Endodermal cell (in vitro differentiated cells): Measurements from ENCODE around the gene PEX6. TPM values are rescaled to one million over a fixed set of nuclear protein-coding genes. Genes with fewer than 3 reads are reported as not detected.

ENCODE experiments used
- DNase-seq: peaks from one replicate; pipeline ENCODE4 v3.0.0-alpha.2; 2017
- H3K27ac ChIP-seq: 2 replicates; pipeline ENCODE4 v1.5.1; 2013; ENCODE audit warnings: mild to moderate bottlenecking, low read depth, low read length, moderate library complexity
- H3K27me3 ChIP-seq: 2 replicates; pipeline ENCODE4 v1.6.1; 2013; ENCODE audit warnings: mild to moderate bottlenecking, low read length, moderate library complexity; ENCODE audit not compliant: insufficient read depth, control insufficient read depth, poor library complexity, severe bottlenecking
- H3K36me3 ChIP-seq: 2 replicates; pipeline ENCODE4 v1.7.0; 2013; ENCODE audit warnings: mild to moderate bottlenecking, low read length, moderate library complexity; ENCODE audit not compliant: control insufficient read depth, insufficient read depth
- H3K4me1 ChIP-seq: one replicate; pipeline ENCODE4 v1.7.0; 2013; ENCODE audit warnings: low read length; ENCODE audit not compliant: control insufficient read depth, insufficient read depth
- H3K4me3 ChIP-seq: 2 replicates; pipeline ENCODE4 v1.5.1; 2013; ENCODE audit warnings: mild to moderate bottlenecking, low read length, moderate library complexity
- H3K9ac ChIP-seq: 2 replicates; pipeline ENCODE4 v1.6.1; 2013; ENCODE audit warnings: mild to moderate bottlenecking, low read length, moderate library complexity; ENCODE audit not compliant: poor library complexity, severe bottlenecking; ENCODE audit errors: extremely low read depth
- H3K9me3 ChIP-seq: 2 replicates; pipeline ENCODE4 v1.6.1; 2013; ENCODE audit warnings: mild to moderate bottlenecking, low read length, moderate library complexity; ENCODE audit not compliant: control insufficient read depth
- H3K27ac Mint-ChIP-seq: 2 replicates; pipeline ENCODE4 v1.8.0; 2020; ENCODE audit warnings: mixed read lengths
- H3K27me3 Mint-ChIP-seq: 2 replicates; pipeline ENCODE4 v1.8.0; 2021; ENCODE audit warnings: mild to moderate bottlenecking, mixed read lengths; ENCODE audit not compliant: insufficient read depth
- H3K36me3 Mint-ChIP-seq: 2 replicates; pipeline ENCODE4 v1.8.0; 2020; ENCODE audit warnings: low read depth, mixed read lengths
- H3K4me1 Mint-ChIP-seq: 2 replicates; pipeline ENCODE4 v1.8.0; 2020; ENCODE audit warnings: mixed read lengths
- H3K4me3 Mint-ChIP-seq: 2 replicates; pipeline ENCODE4 v1.8.0; 2020; ENCODE audit warnings: mild to moderate bottlenecking, moderate library complexity, mixed read lengths
- H3K9me3 Mint-ChIP-seq: 2 replicates; pipeline ENCODE4 v1.8.0; 2020; ENCODE audit warnings: mild to moderate bottlenecking, mixed read lengths
- WGBS, 2 experiments: methylation state at CpG; one replicate each; pipeline versions ENCODE4 v1.1.5 to v1.1.7; 2013; ENCODE audit warnings: missing lambda C conversion rate in 2 of 2, mixed read lengths in 1 of 2; ENCODE audit not compliant: insufficient coverage in 1 of 2, insufficient read length in 1 of 2; 5-methylcytosine and 5-hydroxymethylcytosine counted together
- total RNA-seq, 2 donors: library from RNA; stranded (reverse); fragmentation: NEBNext Ultra II Directional in 1 of 2; extraction: Animal tissue kit (Norgen Biotek cat#: 25700) in 1 of 2; gene quantifications; 2 replicates in 1 of 2; 3 replicates in 1 of 2; pipeline ENCODE4 v1.2.1, GENCODE V29; 2021
- TF ChIP-seq, protein P1 (sequence below): fragments of 200-600 bp; sonication (generic); conservative IDR thresholded peaks from 2 replicates; pipeline ENCODE4 v1.5.0; 2021; ENCODE audit warnings: antibody characterized with exemption, mild to moderate bottlenecking

The PEX6 gene
- total RNA-seq, 2 donors from 2014 or later, result 17.2 to 21.4 TPM

DNA sequence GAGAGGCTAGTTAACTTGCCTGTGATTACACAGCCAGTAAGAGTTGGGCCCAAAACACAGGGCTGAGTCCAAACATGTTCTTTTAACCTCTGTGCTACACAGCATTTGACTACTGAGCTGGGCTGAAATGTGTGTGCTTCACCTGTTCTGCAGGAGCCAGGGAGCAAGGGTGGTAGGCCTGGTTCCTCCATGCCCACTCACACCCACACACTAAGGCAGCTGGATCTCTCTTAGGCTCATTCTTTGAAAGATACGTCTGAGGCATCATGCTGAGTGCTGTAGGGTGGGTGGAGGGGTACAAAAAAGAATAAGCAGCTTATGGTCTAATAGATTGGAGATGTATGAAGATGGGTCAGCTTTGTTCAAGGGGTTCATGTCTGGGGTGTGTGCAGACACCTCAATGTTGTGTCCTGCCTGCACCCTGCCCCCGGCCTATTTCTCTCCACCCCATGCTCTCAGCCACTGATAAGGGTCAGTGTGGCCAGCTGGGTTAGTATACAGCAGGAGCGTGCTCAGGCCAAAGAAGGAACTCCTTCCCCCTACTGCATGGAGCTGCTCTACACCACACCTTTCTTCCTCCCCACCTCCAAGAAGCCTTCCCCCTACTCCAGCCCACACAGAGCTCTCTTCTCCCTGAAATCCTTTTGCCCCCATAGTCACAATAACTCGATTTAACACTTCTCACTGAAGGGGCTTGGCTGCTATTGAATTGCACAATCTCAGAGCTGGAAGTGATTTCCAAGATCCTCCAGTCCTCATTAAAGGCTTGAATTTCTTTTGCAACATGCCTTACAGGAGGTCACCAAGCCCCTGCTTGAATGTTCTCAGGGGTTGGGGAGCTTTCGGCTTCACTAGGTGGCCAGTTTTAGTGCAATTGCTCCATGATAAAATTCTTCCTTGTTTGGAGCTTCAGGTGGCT is 8.8 kb upstream of the PEX6 start:
- Mint-ChIP-seq H3K27me3 (no peaks in the 10 kb centered on the region), H3K4me1 (peaks cover 33% of the 10 kb centered on the region), H3K27ac (no peak overlapping the region), H3K4me3 (no peak overlapping the region), H3K9me3 (no peaks in the 10 kb centered on the region), H3K36me3 (peaks cover 36% of the 10 kb centered on the region)
- TF ChIP-seq, protein P1, sequence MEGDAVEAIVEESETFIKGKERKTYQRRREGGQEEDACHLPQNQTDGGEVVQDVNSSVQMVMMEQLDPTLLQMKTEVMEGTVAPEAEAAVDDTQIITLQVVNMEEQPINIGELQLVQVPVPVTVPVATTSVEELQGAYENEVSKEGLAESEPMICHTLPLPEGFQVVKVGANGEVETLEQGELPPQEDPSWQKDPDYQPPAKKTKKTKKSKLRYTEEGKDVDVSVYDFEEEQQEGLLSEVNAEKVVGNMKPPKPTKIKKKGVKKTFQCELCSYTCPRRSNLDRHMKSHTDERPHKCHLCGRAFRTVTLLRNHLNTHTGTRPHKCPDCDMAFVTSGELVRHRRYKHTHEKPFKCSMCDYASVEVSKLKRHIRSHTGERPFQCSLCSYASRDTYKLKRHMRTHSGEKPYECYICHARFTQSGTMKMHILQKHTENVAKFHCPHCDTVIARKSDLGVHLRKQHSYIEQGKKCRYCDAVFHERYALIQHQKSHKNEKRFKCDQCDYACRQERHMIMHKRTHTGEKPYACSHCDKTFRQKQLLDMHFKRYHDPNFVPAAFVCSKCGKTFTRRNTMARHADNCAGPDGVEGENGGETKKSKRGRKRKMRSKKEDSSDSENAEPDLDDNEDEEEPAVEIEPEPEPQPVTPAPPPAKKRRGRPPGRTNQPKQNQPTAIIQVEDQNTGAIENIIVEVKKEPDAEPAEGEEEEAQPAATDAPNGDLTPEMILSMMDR, result no peak
- 89 to 93% methylated on average over 4 to 5 of the region's 5 CpGs for whole genome bisulfite sequencing, 2 experiments
- Histone ChIP-seq H3K27ac (no peak overlapping the region), H3K36me3 (peaks cover 31% of the 10 kb centered on the region), H3K4me1 (peaks cover 9% of the 10 kb centered on the region), H3K4me3 (peak overlapping the region; percentile 37), H3K9ac (no peak overlapping the region), H3K27me3 (no peaks in the 10 kb centered on the region), H3K9me3 (no peaks in the 10 kb centered on the region)
- DNase-seq, result no peak

DNA sequence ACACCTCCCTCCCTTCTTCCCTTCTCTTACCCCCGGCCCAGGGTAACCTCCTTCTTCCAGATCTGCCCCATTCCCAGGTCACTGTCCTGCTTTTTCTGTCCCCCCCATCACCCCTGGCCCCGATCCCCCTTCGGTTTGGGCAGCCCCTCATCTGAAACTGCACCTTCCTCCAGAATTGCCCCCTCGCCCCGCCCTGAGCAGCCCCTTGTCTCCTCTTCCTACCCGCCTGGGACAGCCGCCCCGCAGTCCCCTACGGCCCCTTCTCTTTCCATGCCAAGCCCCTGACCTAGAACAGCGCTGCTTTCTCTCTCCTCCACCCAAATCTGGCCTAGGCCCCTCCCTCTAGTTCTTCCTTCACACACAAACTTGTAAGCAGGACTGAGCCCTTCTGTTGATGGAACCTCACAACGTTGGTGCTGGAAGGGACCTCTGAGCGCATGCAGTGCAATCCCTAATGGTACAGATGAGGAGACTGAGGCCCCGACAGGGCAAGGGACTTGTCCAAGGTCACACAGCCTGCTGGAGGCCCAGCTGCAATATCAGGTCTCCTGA is 6.0 kb upstream of the PEX6 start:
- Mint-ChIP-seq H3K9me3 (no peaks in the 10 kb centered on the region), H3K36me3 (peaks cover 15% of the 10 kb centered on the region), H3K27me3 (no peaks in the 10 kb centered on the region), H3K27ac (peak overlapping the region; percentile 69), H3K4me1 (peaks cover 33% of the 10 kb centered on the region), H3K4me3 (peak overlapping the region; percentile 75)
- no peaks in the 10 kb centered on the region for H3K9me3 ChIP-seq
- H3K27me3 ChIP-seq, result no peaks in the 10 kb centered on the region
- peaks cover 9% of the 10 kb centered on the region for H3K4me1 ChIP-seq
- peaks cover 16% of the 10 kb centered on the region for H3K36me3 ChIP-seq
- peak overlapping the region; percentile 88 for H3K4me3 ChIP-seq
- H3K27ac ChIP-seq, result no peak overlapping the region
- WGBS, 2 experiments, result 19 to 20% methylated on average over 4 to 13 of the region's 13 CpGs
- TF ChIP-seq, protein P1, result no peak
- peak; percentile 76 for DNase-seq
- peak overlapping the region; percentile 66 for H3K9ac ChIP-seq

DNA sequence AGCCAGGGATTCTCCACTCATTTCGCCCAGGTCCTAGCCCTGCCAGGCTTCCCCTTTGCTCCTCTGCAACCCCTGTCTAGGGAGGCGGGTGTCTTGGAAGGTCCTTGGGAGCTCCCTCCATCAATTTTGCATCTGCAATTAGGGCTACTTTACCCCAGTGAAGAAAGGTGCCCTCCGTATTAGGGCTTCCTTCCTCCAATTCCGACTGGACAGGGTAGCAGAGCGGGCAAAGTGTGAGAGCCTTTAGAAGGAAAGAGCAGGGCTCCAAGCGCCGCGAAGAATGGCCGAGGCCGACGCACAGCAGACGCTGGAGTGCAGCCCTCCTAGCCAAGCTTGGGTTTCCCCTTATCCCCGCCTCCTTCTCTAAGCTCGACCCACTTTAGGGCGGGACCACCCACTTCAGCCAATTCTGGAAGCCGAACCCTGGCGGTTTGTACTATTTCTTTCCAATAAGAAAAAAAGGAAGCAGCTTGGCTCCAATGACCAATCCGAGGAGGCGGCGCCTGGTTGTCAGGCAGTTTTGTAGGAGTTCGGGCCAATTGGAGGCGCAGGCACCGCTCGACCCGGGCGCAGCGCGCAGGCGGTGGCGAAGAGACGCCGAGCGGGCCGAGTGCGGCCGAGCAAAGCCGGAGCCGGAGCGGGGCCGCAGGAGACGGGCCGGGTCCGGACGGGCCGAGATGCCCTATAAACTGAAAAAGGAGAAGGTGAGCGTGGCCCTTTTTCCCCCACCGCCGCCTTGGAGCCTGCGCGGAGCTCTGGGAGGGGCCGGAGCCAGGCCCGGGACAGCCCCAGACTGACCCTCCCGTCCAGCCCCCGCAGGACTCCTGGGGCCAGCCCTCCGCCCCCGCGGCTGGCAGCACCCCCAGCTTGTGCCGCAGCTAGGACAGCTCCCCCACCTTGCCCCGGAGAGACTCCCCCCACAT is 5.3 kb upstream of the PEX6 start, which contains the start of gene PPP2R5D:
PPP2R5D (plus strand) TSS at position 570 of the 923 bp plus-strand sequence; CDS start at position 678, 108 bp downstream.
- Histone ChIP-seq H3K36me3 (peaks cover 9% of the 10 kb centered on the region), H3K4me1 (peaks cover 9% of the 10 kb centered on the region), H3K27me3 (no peaks in the 10 kb centered on the region), H3K9ac (peak within 1 kb of the TSS; percentile 66), H3K4me3 (peak within 1 kb of the TSS; percentile 88), H3K27ac (peak within 1 kb of the TSS; percentile 75), H3K9me3 (no peaks in the 10 kb centered on the region)
- Mint-ChIP-seq H3K36me3 (peaks cover 8% of the 10 kb centered on the region), H3K27ac (peak within 1 kb of the TSS; percentile 96), H3K9me3 (no peaks in the 10 kb centered on the region), H3K27me3 (no peaks in the 10 kb centered on the region), H3K4me3 (peak within 1 kb of the TSS; percentile 75), H3K4me1 (peaks cover 40% of the 10 kb centered on the region)
- TF ChIP-seq, protein P1, result no peak
- DNase-seq, result peak; percentile 99
- WGBS, 2 experiments, result 1 to 2% methylated on average over 23 to 57 of the region's 59 CpGs
